KBM-7 (cell line): ENCODE data around the gene TXN.
"Not testable (repeated sequence)": the region's sequence is repeated elsewhere in the genome, so short reads cannot be mapped to it uniquely, and the experiment has no call there.

Experiments used
- DNase-seq: peaks from one replicate; pipeline ENCODE4 v3.0.0-alpha.2; 2015
- in situ Hi-C: fragments of 300-500 bp; cut with MboI; formaldehyde crosslinking; loops from 2 replicates; pipeline ENCODE4 v1.14.3; 2020; ENCODE audit warnings: low sequenced_read_pairs, low pct_unique_long_range_greater_than_20kb, mixed read lengths

TXN gene

GRCh38 chr9:110217656-110218099, 38.6 kb downstream of the TXN start:
- in situ Hi-C loops: no loop called here

DNA sequence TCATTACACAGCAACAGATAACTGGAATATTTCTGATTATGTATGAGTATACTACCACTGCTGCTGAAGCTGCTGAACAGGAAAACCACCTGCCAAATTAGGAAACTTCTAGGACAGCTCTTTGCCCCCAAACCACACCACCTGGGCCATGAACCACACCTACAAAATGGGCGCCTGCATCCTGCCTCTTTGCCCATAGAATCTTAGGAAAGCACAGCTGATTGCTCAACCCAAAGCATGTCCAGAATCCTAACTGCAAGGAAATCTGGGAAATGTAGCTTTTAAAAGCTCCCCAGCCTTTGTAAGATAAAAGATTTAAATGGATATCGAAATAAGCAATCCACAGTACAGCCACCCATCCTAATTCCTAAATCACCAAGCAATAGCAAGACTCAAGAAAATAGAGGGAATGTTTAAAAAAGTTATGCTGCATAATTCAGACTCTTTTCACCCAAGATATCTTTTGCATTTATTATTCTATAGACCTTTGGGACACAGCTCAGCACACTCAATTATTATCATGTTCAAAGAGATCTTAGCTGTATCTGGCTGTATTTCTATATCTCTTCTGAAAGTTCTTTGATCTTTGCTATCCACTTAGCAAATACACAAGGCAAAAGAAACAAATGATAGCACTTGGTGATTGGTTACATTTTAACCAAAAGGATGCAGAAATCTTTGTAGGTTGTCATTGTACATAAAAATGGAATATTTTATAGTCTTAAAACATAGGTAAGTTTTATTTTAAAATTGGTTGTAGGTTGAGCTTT, 41.5 kb downstream of the TXN start:
- in situ Hi-C loops: no loop called here
- no peak for DNase-seq

More at GRCh38 chr9:110217656-110218099, 38.6 kb downstream of the TXN start:
- DNase-seq: peak; percentile 70

GRCh38 chr9:110214090-110214489, 42.2 kb downstream of the TXN start:
- in situ Hi-C loops: no loop called here
- DNase-seq: no peak

GRCh38 chr9:110213413-110214044, 42.8 kb downstream of the TXN start:
- in situ Hi-C loops: no loop called here
- no peak for DNase-seq

DNA sequence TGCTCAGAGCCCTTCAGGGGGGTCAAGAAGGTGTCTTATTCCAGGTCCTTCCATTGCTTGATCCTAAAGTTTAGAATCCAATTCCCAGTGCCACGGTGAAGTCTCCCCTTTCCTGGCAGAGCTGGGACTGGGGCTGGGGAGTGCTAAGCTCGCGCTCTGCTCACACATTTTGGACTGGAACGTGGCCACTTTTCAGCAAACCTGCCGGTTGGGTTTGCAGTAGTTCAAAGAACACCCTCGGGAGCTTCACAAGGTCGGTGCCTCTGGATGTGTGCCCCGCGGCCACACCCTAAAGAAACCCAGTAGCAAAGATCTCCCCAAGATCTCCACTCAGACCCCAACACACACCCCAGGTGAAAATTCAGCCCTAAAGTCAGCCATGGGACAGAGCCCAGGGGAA, 48.3 kb downstream of the TXN start, which contains the start of gene C9orf152:
Gene C9orf152 (minus strand): TSS at position 129 of the 400 bp plus-strand sequence. CDS start 580 bp downstream, outside the sequence.
- in situ Hi-C loops: no loop called here
- no peak for DNase-seq

DNA sequence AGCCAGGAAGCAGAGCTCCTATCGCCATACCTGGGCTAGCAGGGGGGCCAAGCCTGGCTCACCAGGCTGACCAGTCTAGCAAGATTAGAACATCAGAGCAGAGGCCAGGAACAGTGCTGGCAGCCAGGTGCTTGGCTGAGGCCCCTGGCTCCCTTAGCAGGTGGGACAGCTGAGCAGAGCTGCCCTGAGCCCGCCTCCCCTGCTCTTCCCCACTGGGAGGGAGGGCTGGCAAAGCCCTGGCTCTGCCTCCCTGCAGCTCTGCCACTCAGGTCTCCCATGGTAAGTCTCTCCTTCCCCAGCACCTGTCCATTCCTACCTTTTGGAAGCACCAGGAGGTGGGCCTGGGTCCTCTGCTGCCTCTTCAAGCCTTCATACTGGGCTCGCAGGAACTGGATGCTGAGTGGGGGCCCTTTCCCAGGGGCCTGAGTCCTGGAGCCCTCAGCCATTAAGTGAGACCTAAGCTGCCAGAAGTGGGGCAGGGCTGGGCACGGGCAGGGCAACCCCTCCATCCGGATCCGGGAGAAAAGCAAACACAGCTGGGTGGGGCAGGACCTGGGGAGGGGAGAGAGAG, 49.2 kb downstream of the TXN start:
- no peak for DNase-seq
- in situ Hi-C loops: no loop called here

DNA sequence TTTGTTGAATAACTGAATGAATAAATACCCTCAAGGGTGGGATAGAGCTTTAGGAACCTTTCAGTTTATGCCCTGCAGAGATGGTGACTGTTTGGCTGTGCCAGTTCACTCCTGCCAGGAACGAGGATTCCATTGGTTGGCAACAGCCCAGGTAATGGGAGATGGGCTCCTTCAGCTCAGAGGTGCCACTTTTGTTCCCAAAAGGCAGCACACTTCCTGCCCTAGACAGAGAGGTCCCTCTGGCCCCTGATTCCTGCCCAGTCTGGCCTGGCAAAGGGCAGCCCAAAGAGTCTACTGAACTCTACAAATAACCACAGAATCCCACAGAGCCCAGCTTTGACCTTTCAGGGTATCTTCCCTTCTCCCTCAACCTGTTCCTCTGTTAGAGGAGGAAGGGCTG, 49.9 kb downstream of the TXN start:
- in situ Hi-C loops: no loop called here
- no peak for DNase-seq

DNA sequence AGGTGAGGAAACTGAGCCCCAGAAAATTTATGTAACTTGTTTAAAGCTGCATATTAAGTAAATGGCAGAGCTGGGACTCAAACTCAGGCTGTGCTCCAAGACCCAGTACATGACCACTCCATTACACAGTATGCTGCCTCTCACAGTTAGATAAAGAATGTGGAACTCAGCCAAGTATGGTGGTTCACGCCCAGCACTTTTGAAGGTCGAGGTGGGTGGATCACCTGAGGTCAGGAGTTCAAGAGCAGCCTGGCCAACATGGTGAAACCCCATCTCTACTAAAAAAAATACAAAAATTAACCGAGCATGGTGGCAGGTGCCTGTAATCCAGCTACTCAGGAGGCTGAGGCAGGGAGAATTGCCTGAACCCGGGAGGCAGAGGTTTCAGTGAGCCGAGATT, 50.7 kb downstream of the TXN start:
- in situ Hi-C loops, DNase-seq: not testable (repeated sequence)

GRCh38 chr9:110202232-110202631, 54.1 kb downstream of the TXN start:
- in situ Hi-C loops: no loop called here
- DNase-seq: no peak

- DNase-seq: no peak
- in situ Hi-C loops: no loop called here
Measured at GRCh38 chr9:110199643-110200042, 56.7 kb downstream of the TXN start.

DNA sequence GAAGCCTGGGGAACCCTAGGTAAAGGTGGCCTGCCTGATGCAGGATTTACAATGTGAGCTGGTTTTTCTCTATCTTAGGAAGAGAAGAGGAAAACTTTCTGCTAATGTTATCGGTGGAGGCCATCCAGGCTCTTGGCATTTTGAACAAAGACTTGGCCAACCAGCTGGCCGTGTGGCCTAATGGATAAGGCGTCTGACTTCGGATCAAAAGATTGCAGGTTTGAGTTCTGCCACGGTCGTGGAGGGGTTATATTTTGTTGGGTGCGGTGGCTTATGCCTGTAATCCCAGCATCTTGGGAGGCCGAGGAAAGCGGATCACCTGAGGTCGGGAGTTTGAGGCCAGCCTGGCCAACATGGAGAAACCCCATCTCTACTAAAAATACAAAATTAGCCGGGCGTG, 58.0 kb downstream of the TXN start:
- DNase-seq: no peak
- in situ Hi-C loops: no loop called here

DNA sequence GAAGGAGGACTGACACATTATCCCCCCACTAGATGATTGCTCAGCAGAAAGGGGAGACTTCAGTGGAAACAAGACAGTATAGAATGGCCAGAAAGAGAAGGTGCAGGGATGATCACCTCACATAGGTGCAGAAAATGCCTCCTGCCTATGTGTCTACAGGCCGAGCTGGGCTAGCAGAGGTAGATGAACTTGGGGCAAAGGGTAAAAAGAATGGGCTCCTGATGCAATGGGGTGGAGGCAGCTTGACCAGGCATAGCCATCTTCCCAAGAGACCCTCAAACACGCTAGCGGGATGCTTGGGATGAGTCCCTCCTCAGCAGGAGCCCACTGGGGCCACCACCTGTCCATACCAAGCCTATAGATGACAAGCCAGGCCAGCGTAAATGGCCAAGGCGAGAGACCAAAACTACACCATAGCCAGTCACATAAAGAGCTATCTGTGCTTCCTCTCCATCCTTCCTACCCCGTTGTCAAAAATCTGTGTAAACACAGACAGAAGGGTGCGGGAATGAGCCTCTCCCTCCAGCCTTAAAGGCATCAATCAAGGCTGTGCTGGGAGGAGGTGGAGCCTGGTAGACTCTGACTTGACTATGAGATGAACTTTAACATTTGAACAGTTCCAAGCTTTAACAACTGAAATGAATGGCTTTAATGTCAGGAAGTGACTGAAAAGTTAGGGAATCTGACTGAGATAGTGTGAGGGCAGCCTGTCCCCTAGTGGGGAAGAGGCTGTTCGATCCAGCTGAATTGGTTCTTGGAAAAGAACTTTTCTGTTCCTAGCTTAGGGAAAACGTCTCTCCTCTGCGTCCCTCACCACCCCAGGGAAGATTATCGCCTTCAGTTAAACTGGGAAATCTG, 58.7 kb downstream of the TXN start:
- no peak for DNase-seq
- in situ Hi-C loops: no loop called here

DNA sequence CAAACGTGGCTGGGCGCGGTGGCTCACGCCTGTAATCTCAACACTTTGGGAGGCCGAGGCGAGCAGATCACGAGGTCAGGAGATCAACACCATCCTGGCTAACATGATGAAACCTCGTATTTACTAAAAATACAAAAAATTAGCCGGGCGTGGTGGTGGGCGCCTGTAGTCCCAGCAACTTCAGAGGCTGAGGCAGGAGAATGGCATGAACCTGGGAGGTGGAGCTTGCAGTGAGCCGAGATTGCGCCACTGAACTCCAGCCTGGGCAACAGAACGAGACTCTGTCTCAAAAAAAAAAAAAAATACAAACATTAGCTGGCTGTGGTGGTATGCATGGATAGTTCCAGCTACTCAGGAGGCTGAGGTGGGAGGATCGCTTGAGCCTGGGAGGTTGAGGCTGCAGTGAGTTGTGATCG, 60.2 kb downstream of the TXN start:
- DNase-seq, in situ Hi-C loops: not testable (repeated sequence)
